GM12875 (cell line): ENCODE results near the gene FBXW10B.
"Not testable (repeated sequence)": the region's sequence is repeated elsewhere in the genome, so short reads cannot be mapped to it uniquely, and the experiment has no call there.

ENCODE experiments used
- H3K4me3 ChIP-seq: one replicate; pipeline ENCODE4 v1.5.1; 2011; ENCODE audit warnings: low read depth, low read length, control low read depth
- TF ChIP-seq, protein P1 (sequence below): IDR thresholded peaks from 2 replicates; pipeline ENCODE4 v1.5.1; 2011; ENCODE audit warnings: low read depth, mild to moderate bottlenecking, control low read depth, inconsistent platforms, low read length, moderate library complexity, borderline replicate concordance; ENCODE audit not compliant: insufficient read depth

Gene FBXW10B

DNA sequence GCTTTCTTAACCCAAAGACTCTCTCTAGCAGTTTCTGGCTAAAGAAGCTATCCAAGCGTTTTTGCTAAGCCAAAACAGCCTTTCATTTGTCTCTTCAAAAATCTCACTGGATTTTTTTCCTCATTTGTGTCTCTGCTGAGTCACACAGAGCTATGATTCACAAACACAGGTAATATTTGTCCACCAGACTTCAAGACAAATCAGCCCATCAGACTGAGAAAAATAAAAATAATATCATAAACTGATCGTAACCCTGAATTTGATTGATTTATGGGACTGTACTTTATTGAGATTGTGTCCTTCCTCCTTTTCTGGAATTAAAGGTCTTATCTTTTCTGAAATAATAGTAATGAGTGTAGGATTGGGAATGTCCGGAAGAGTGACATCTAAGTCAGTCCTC, 38.8 kb upstream of the FBXW10B start:
- H3K4me3 ChIP-seq: no peak overlapping the region
- TF ChIP-seq, protein P1, sequence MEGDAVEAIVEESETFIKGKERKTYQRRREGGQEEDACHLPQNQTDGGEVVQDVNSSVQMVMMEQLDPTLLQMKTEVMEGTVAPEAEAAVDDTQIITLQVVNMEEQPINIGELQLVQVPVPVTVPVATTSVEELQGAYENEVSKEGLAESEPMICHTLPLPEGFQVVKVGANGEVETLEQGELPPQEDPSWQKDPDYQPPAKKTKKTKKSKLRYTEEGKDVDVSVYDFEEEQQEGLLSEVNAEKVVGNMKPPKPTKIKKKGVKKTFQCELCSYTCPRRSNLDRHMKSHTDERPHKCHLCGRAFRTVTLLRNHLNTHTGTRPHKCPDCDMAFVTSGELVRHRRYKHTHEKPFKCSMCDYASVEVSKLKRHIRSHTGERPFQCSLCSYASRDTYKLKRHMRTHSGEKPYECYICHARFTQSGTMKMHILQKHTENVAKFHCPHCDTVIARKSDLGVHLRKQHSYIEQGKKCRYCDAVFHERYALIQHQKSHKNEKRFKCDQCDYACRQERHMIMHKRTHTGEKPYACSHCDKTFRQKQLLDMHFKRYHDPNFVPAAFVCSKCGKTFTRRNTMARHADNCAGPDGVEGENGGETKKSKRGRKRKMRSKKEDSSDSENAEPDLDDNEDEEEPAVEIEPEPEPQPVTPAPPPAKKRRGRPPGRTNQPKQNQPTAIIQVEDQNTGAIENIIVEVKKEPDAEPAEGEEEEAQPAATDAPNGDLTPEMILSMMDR: no peak

DNA sequence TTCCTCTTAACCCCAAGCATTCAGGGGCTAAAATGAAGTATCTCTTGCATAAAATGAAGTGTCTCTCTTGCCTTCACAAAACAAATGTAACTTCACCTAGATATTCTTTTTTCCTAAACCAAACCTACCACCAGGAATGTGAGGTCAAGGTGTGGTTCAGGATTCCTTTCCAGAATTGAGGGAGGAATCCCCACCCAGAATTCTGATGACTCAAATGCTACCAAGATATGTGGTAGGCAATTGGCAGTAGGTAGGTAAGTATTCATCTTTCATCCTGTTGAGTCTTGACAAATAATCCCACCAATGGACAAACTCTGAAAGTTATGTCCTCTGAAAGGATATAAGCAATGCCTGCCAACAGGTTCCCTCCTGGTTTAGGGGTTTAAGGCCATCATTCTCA, 38.4 kb upstream of the FBXW10B start:
- TF ChIP-seq, protein P1: no peak
- H3K4me3 ChIP-seq: no peak overlapping the region

DNA sequence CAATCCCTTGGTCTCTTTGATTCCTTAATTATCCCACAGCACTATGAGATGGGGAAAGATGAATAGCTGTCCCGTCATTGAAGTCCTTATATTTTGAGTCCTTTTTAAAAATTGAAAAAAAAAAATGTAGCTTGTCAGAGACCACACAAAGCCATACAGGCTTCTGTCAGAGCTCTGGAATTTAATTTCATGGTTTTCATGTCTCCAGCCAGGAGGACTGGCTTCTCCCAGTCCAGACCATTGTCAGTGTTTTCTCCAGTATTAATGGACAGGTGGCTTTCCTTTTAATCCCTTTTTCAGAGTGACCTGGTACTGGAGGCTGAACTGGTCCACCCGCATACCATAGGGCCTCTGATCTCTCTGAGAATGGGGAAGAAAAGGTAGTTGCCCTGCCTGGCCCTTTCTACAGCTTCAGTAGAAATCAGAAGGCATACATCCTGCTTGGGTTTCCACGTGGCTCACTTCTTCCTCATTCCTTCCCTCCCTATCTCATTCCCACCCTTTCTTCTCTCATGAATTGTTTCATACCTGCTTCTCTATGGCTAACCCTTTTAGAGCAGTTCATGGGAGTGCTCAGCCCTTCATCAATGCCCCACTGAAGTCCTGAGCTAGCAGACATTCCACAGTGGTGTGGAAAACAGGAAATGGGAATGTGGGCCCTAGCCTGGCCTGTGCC, 35.5 kb upstream of the FBXW10B start:
- no peak overlapping the region for H3K4me3 ChIP-seq
- TF ChIP-seq, protein P1: no peak

DNA sequence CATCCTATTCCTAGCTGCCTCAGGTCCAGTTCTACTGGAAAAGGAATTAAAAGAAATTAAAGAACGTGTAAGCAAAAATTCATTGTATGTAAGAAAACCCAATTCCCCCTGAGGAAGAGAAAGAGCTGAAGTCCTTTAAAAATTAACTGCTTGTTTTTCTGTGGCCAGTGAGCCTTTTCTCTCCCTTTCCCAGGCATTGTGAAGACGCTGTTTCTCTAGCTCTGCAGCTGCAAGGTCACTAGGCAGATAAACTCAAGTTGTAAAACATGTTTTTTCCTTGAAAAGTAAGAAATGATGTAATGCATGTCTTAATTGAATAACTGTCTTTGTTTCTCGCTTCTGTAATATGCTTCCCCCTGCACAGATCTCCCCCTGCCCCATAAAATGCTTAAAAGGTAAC, 34.9 kb upstream of the FBXW10B start:
- not testable (repeated sequence) for H3K4me3 ChIP-seq

DNA sequence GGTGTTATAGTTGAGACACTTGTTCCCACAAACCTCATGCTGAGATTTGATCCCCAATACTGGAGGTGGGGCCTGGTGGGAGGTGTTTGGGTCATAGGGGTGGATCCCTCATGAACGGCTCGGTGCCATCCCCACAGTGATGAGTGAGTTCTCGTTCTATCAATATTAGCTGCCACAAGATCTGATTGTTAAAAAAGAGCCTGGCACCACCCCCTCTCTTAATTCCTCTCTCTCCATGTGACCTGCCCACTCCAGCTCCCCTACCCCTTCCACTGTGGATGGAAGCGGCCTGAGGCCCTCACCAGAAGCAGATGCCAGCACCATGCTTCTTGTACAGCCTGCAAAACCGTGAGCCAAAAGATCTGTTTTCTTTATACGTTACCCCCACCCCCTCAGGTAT, 33.5 kb upstream of the FBXW10B start:
- no peak overlapping the region for H3K4me3 ChIP-seq
- TF ChIP-seq, protein P1: no peak

DNA sequence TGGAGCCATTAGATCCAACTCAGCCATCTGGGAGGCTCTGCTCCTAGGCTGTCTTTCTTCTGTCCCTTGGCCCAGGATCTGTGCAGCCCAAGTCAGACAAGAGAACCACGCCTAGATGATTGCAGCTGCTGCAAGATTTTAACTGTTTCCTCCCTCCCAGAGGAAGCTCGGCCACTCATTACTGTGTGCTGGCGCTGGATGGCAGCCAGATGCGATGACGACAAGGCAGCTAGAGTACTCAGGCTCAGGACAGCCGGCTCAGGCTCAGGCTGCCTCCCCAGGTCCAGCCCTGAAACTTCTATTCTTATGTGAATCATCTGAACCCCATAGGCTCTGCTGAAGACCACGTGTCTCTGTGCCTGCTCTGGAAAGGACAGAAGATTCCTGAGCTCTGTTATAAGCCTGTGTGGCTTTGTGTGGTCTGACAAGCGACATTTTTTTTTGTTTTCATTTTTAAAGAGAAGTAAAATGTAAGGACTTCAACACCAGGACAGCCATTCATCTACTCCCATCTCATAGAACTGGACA, 32.1 kb upstream of the FBXW10B start:
- no peak overlapping the region for H3K4me3 ChIP-seq
- TF ChIP-seq, protein P1: no peak

DNA sequence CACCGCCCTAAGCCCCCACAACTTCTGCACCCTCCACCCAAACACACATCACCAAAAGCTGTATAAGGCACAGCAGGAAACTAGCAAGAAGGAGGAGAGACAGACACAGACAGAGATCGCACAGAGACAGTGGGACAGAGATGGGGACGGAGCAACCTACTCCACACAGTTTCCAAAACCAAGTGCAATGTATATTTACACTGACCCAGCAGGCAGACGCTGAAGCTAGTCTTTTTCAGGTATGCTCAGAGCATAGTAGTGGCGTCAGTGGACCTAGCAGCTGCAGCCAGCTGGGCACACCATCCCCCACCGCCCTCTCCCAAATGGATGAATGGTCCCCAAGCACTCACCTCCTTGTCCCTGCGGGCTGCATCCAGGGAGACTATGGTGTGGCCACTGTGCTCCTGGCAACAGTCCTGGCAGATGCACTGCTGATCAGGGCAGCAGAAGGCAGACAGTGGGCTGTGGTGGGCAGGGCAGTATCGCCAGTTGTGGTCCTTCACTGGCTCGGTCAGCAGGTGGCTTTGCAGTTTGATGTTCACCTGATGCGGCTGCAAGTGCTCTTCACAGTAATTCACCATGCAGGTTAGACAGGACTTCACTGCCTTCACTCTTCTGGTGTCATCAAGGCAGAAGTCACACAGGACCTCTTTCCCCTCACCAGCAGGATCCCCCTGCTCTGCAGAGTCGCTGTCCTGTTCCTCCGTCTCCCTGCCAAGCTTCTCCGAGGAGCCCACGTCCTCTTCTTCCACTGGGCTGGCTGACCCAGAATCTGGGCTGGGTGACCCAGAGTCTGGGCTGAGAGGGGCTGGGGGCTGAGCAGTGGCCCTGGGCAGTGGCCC, 31.5 kb upstream of the FBXW10B start:
- TF ChIP-seq, protein P1: no peak
- no peak overlapping the region for H3K4me3 ChIP-seq
